ENCODE results near the gene SCGB3A1. TPM values are rescaled to one million over a fixed set of nuclear protein-coding genes. Genes with fewer than 3 reads are reported as not detected.

SCGB3A1 gene
- total RNA-seq, 1 donor from 2014 or later = not detected

DNA sequence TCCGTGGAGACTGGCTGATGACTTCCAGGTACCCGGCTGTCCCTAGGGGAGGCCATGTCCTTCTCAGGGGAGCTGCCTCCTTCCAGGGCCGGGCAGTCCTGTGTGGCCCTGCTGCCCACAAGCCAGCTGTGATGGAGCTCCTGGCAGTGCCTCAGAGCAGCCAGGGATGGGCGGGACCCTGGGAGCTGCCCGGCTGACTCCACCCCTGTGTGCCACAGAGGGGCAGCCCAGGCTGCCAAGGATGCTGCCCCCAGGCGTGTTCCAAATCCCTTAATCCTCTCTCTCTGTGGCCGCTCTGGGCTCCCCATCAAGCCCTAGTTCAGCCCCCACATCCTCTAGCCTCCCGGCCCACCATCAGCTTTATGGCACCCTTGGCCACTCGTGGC is 7.0 kb upstream of the SCGB3A1 start:
- DNase-seq (ENCODE audit: low spot score) = no peak
- Mint-ChIP-seq H3K36me3 (ENCODE audit: low read depth) (no peaks in the 10 kb centered on the region), H3K9me3 (no peaks in the 10 kb centered on the region), H3K27ac (no peak overlapping the region), H3K4me3 (ENCODE audit: low read depth) (no peak overlapping the region), H3K4me1 (ENCODE audit: low read depth) (no peaks in the 10 kb centered on the region), H3K27me3 (ENCODE audit: low read depth) (peaks cover 4% of the 10 kb centered on the region)
- intact Hi-C loops (cut with micrococcal nuclease) = no loop called here

DNA sequence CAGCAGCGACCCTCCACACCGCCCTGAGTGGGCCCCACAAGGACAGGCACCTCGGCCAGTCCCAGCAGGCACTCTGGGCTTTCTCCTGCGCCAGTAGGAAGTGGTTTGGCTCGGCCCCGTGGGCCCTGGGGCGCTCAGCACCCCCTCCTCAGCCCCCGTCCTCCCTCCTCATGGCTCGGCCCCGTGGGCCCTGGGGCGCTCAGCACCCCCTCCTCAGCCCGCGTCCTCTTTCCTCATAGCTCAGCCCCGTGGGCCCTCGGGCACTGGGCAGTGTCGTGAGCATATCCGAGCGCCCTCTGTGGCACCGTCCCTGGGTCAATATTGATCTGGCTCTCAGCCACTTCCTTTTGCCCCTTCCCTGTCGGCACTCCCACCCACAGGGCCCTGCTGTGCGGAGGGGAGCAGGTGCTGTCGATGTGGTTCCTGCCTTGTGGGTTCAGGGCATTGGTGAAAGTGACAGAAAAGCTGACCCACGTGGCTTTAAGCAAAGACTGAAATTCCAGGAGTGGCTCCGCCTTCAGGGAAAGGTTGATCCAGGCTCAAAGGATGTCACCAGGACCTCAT is 5.5 kb upstream of the SCGB3A1 start:
- Mint-ChIP-seq H3K4me1 (ENCODE audit: low read depth) (no peaks in the 10 kb centered on the region), H3K9me3 (no peaks in the 10 kb centered on the region), H3K36me3 (ENCODE audit: low read depth) (no peaks in the 10 kb centered on the region), H3K27ac (no peak overlapping the region), H3K27me3 (ENCODE audit: low read depth) (peaks cover 18% of the 10 kb centered on the region), H3K4me3 (ENCODE audit: low read depth) (no peak overlapping the region)
- intact Hi-C loops (cut with micrococcal nuclease) = no loop called here
- DNase-seq (ENCODE audit: low spot score) = no peak

DNA sequence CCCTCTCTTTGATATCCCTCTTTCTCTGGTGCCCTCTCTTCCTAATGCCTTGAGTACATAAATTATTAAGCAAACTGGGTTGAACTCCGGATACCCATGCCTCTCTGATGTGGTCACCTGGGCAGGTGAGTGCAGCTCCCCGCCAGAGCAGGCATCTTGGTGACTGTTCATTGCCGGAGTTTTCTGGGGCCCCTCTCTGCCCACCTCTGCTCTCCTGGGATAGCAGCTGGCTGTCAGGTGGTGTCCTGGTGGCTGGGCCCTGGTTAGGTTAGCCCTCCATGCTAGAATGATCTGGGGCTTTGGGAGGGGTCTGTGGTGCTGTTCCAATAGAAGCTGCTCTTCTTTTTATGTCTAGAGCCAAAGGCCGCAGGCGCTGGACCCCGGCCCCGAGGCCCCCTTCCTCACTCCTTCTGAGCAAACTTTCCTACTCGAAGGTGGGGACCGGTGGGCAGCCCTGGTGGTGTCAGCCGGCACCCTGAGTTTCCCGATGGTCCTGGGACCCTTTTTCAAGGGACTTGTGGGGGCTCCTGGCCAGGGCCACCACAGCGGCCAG is 4.9 kb upstream of the SCGB3A1 start:
- no peaks in the 10 kb centered on the region for H3K4me1 Mint-ChIP-seq (ENCODE audit: low read depth)
- no peak for DNase-seq (ENCODE audit: low spot score)

DNA sequence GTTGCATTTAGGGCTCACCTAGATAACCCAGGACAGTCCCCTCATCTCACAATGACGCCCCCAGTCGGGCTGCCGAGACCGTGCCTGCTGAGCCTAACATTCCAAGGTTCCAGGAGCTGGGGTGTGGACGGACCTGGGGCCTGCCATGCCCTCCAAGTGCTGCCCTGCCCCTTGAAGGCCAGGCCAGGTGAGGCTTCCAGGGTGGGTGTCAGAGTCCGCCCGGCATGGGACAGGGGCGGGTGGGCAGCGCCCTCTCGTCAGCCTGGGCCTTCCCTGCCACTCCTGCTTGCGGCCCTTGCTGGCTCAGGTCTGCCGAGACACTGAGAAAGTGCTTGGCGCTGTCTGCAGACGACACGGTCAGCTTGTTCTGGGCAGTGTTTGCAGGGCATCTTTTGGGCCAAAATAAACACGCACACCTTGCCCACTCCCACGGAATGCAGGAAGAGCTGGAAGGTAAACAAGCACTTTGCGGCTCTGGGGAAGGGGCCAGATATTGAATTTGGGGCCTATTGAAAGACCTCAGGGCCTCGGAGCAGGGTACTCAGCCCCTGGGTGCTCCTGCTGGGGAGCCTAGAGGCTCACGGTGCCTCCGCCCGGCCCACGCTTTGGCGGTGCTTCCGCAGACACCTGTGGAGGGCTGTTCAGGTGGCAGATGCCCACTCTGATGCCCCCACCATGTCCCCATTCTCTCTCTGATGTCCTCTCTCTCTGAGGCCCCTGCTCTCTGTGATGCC is 4.2 kb upstream of the SCGB3A1 start:
- no peaks in the 10 kb centered on the region for H3K4me1 Mint-ChIP-seq (ENCODE audit: low read depth)

More for the DNA sequence above, 4.9 kb upstream of the SCGB3A1 start:
- intact Hi-C loops (cut with micrococcal nuclease) = no loop called here
- Mint-ChIP-seq H3K4me3 (ENCODE audit: low read depth) (no peak overlapping the region), H3K27me3 (ENCODE audit: low read depth) (peaks cover 18% of the 10 kb centered on the region), H3K9me3 (no peaks in the 10 kb centered on the region), H3K36me3 (ENCODE audit: low read depth) (no peaks in the 10 kb centered on the region), H3K27ac (no peak overlapping the region)

DNA sequence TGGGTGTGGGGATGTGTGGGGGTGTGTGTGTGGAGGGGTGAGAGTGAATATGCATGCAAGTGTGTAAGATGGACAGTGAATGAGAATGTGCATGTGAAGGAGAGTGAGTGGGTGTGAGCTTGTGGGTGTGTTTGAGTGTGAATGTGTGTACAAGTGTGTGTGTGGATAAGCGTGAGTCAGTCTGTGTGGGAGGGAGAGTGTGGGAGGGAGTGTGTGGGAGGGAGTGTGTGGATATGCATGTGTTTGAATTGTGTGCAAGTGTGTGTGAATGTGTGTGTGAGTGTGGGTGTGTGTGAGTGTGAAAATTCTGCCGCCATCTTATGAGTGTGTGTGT is 3.7 kb upstream of the SCGB3A1 start:
- Mint-ChIP-seq H3K9me3 (no peaks in the 10 kb centered on the region), H3K36me3 (ENCODE audit: low read depth) (no peaks in the 10 kb centered on the region), H3K4me1 (ENCODE audit: low read depth) (no peaks in the 10 kb centered on the region), H3K4me3 (ENCODE audit: low read depth) (no peak overlapping the region), H3K27me3 (ENCODE audit: low read depth) (peaks cover 18% of the 10 kb centered on the region), H3K27ac (no peak overlapping the region)
- intact Hi-C loops (cut with micrococcal nuclease) = no loop called here
- DNase-seq (ENCODE audit: low spot score) = no peak

More for the DNA sequence above, 4.2 kb upstream of the SCGB3A1 start:
- intact Hi-C loops (cut with micrococcal nuclease) = no loop called here
- no peak for DNase-seq (ENCODE audit: low spot score)
- no peak overlapping the region for H3K27ac Mint-ChIP-seq
- no peaks in the 10 kb centered on the region for H3K9me3 Mint-ChIP-seq
- no peaks in the 10 kb centered on the region for H3K36me3 Mint-ChIP-seq (ENCODE audit: low read depth)
- H3K27me3 Mint-ChIP-seq (ENCODE audit: low read depth) = peaks cover 18% of the 10 kb centered on the region
- no peak overlapping the region for H3K4me3 Mint-ChIP-seq (ENCODE audit: low read depth)

DNA sequence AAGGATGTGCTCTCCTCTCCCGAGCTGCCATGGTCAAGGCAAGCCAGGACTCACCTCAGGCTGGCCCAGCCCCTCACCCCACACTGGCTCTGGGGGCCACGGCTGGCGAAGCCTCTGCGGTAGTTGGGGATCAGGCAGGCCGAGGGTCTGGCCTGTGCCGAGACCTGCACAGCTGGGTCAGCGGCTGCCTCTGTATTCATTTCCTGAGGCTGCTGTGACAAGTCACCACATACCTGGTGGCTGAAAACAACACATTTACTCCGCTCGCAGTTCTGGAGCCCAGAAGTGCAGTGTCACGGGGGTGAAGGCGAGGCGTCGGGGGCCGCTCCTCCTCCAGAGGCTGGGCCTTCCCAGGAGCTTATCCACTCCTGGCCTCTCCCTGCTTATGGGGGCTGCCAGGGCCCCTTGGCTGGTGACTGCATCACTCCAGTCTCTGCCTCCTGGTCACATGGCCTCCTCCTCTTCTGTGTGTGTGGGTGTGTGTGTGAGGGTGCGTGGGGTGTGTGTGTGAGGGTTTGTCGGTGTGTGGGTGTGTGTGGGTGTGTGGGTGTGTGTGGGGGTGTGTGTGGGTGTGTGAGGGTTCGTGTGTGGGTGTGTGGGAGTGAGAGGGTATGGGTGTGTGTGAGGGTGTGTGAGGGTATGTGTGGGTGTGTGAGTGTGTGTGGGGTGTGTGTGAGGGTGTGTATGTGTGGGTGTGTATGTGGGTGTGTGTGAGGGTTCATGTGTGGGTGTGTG is 3.2 kb upstream of the SCGB3A1 start:
- no peaks in the 10 kb centered on the region for H3K4me1 Mint-ChIP-seq (ENCODE audit: low read depth)
- no peak overlapping the region for H3K27ac Mint-ChIP-seq
- intact Hi-C loops (cut with micrococcal nuclease) = no loop called here
- DNase-seq (ENCODE audit: low spot score) = no peak
- no peak overlapping the region for H3K4me3 Mint-ChIP-seq (ENCODE audit: low read depth)
- H3K9me3 Mint-ChIP-seq = no peaks in the 10 kb centered on the region
- peaks cover 24% of the 10 kb centered on the region for H3K27me3 Mint-ChIP-seq (ENCODE audit: low read depth)
- H3K36me3 Mint-ChIP-seq (ENCODE audit: low read depth) = no peaks in the 10 kb centered on the region

DNA sequence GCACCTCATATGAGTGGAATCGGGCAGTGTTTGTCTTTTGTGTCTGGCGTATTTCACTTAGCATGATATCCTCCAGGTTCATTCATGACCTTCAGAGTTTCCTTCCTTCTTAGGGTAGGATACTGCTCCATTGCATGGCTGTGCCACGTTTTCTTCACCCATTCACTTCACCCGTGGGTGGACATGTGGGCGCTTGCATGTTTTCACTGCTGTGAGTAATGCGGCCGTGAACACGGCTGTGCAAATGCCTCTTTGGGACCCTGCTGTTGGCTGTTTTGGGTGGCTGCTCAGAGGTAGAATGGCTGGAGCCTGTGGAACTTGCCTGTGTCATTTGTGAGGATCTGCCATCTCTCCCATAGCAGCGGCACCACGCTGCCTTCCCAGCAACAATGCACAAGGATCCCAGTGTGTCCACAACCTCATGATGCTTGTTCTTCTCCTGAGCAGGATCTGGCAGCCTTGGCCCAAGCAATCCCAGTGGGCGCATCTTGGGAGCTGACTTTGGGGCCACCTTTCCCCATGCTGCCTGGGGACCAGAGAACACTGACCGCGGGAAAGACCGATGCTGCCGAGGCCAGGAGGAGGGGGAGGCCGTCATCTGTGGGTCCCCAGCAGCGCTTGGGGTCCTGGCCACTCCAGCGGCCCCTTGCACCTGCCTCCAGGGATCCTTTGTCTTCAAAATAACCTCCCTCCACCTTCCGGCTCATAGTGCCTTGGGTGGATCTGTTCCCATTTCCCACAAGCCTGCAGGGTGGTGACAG is 2.3 kb upstream of the SCGB3A1 start:
- DNase-seq (ENCODE audit: low spot score) = no peak
- Mint-ChIP-seq H3K27me3 (ENCODE audit: low read depth) (peaks cover 31% of the 10 kb centered on the region), H3K27ac (no peak overlapping the region), H3K9me3 (no peaks in the 10 kb centered on the region), H3K36me3 (ENCODE audit: low read depth) (no peaks in the 10 kb centered on the region), H3K4me1 (ENCODE audit: low read depth) (no peaks in the 10 kb centered on the region), H3K4me3 (ENCODE audit: low read depth) (no peak overlapping the region)
- intact Hi-C loops (cut with micrococcal nuclease) = no loop called here

DNA sequence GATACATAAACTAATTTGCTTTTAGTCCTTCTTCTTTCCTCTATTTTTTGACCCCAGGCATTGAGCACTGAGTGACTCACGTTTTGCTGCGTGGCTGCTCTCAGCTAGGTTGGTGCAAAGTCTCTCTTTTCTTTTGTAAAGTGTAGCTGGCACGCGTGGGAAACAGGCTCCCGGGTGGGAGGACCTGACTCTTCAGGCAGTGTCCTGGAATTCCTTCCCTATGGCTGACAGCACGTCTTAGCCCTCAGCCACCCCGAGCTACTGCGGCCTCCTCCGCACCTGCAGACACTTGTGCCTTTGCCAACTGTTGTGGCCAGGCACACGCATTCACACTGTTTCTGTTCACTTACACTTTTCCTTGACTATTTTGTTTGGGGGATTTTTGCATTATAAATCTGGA is 877 bp upstream of the SCGB3A1 start:
- Mint-ChIP-seq H3K27ac (no peak overlapping the region), H3K4me1 (ENCODE audit: low read depth) (no peaks in the 10 kb centered on the region), H3K27me3 (ENCODE audit: low read depth) (peaks cover 40% of the 10 kb centered on the region), H3K9me3 (no peaks in the 10 kb centered on the region), H3K4me3 (ENCODE audit: low read depth) (no peak overlapping the region), H3K36me3 (ENCODE audit: low read depth) (no peaks in the 10 kb centered on the region)
- no peak for DNase-seq (ENCODE audit: low spot score)
- intact Hi-C loops (cut with micrococcal nuclease) = no loop called here

DNA sequence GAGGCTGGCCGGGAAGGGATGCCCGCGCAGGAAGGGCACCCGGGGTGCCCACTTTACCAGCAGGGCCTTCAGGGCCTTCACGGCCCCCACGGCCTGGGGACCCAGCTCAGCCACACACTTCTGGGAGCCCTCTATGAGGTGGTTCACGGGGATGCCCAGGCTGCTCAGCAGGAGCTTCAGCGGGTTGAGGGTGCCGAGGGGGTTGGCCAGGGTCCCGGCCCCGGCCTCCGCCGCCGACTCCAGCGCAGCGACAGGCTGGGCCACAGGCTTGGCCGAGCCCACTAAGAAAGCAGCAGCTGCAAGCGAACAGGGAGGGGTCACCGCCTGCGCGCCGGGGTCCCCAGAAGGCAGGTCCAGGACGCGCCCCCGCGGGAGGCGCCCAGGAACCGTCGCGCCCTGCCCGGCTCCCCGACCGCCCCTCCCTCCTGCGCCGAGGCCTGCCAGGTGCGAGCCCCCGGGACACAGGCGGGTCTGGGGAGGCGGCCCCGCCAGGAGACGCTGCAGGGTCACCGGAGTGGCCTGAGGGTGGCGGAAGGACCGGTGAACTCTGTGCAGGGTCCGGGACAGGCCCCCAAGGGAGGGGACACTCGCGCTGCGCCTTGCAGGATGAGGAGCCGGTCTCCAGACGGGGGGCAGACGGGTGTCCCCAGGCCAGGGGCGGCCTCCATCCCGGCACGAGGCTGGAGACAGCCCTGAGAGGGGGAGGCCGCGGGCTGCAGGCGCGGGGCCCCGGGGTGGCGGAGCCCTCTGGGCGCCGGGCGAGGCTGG is 572 bp downstream of the SCGB3A1 start:
- intact Hi-C loops (cut with micrococcal nuclease) = no loop called here
- no peaks in the 10 kb centered on the region for H3K36me3 Mint-ChIP-seq (ENCODE audit: low read depth)
- peaks cover 48% of the 10 kb centered on the region for H3K27me3 Mint-ChIP-seq (ENCODE audit: low read depth)
- H3K9me3 Mint-ChIP-seq = no peaks in the 10 kb centered on the region
- no peak overlapping the region for H3K4me3 Mint-ChIP-seq (ENCODE audit: low read depth)
- DNase-seq (ENCODE audit: low spot score) = no peak
- H3K4me1 Mint-ChIP-seq (ENCODE audit: low read depth) = no peaks in the 10 kb centered on the region
- no peak overlapping the region for H3K27ac Mint-ChIP-seq

DNA sequence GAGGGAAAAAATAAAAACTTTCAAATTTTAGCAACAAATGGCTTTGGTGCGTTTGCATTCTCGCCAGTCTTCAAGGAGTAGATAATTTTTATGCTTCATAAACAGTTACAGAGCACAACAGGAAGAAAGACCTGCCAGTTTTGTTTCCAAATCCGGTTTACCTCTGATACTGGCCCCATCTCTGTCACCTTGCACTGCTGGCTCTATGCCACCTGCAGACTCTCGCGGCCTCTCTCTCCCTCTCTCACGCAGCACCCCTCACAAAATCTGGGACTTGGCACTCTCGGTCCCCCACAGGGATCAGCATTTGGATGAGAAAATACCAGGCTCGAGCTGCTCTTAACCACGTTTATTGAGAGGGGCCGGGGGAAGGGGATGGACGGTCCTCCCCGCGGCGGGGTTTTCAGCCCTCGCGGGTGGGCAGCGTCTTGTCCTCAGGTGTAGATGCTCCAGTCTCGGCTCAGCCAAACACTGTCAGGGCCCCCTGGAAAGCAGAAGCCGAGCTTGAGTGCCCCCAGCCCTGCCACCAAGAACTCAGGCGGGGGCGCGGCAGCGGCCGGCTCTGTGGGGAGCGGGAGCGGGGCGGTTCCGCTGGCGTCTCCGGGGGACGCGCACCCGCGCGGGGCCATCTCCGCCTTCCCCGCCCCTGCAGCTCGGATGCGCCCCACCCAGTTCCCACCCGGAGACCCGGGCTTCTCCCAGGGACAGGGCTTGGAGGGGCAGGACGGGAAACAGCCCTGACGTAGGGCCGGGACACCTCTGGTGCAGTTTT is 1.3 kb downstream of the SCGB3A1 start:
- Mint-ChIP-seq H3K27ac (no peak overlapping the region), H3K9me3 (no peaks in the 10 kb centered on the region), H3K27me3 (ENCODE audit: low read depth) (peaks cover 49% of the 10 kb centered on the region), H3K4me3 (ENCODE audit: low read depth) (no peak overlapping the region), H3K36me3 (ENCODE audit: low read depth) (no peaks in the 10 kb centered on the region), H3K4me1 (ENCODE audit: low read depth) (no peaks in the 10 kb centered on the region)
- intact Hi-C loops (cut with micrococcal nuclease) = no loop called here
- no peak for DNase-seq (ENCODE audit: low spot score)

DNA sequence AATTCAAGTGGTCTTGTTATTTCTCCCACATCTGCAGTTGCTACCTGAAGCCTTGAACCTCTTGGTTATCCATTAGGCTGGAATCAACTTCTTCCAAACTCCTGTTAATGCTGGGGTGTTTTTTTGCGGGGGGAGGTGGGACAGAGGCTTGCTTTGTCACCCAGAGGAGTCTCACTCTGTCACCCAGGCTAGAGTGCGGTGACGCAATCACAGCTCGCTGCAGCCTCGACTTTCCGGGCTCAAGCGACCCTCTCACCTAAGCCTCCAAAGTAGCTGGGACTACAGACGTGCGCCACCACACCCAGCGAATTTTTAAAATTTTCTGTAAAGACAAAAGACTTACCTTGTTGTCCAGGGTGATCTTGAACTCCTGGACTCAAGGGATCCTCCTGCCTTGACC is 4.4 kb downstream of the SCGB3A1 start:
- Mint-ChIP-seq H3K9me3 (no peaks in the 10 kb centered on the region), H3K27me3 (ENCODE audit: low read depth) (peaks cover 38% of the 10 kb centered on the region), H3K27ac (no peak overlapping the region), H3K4me3 (ENCODE audit: low read depth) (no peak overlapping the region), H3K4me1 (ENCODE audit: low read depth) (no peaks in the 10 kb centered on the region), H3K36me3 (ENCODE audit: low read depth) (no peaks in the 10 kb centered on the region)
- intact Hi-C loops (cut with micrococcal nuclease) = no loop called here
- no peak for DNase-seq (ENCODE audit: low spot score)

DNA sequence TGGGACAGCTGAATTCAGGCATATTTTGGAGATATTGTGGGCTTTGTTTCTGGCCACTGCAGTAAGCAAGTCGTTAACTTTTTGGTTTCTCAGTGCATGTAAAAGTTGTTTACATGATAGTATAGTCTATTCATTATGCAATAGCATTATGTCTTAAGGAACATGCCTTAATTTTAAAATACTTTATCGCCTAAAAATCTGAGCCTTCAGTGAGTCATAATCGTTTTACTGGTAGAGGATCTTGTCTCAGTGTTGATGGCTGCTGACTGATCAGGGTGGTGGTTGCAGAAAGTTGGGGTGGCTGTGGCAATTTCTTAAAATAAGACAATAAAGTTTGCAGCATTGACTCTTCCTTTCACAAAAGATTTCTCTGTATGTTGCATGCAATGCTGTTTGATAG is 5.1 kb downstream of the SCGB3A1 start:
- H3K4me1 Mint-ChIP-seq (ENCODE audit: low read depth) = no peaks in the 10 kb centered on the region
- DNase-seq (ENCODE audit: low spot score) = no peak
- no peak overlapping the region for H3K27ac Mint-ChIP-seq
- no peaks in the 10 kb centered on the region for H3K9me3 Mint-ChIP-seq
- intact Hi-C loops (cut with micrococcal nuclease) = no loop called here
- peaks cover 38% of the 10 kb centered on the region for H3K27me3 Mint-ChIP-seq (ENCODE audit: low read depth)
- H3K36me3 Mint-ChIP-seq (ENCODE audit: low read depth) = no peaks in the 10 kb centered on the region
- H3K4me3 Mint-ChIP-seq (ENCODE audit: low read depth) = no peak overlapping the region
